H1 (cell line): ENCODE measurements around the gene SNAP47. TPM values are rescaled to one million over a fixed set of nuclear protein-coding genes. Genes with fewer than 3 reads are reported as not detected.

Source experiments
- CTCF ChIA-PET: fragments of 300-600 bp; sonication (Branson Sonifier 250); formaldehyde crosslinking; loops from one replicate; lab custom pipeline; 2021; ENCODE audit not compliant: partially characterized antibody; lab: Charles Lee
- POLR2A ChIA-PET: fragments of 300-600 bp; sonication (Branson Sonifier 250); formaldehyde crosslinking; loops from one replicate; lab custom pipeline; 2021; ENCODE audit warnings: inconsistent platforms; ENCODE audit not compliant: partially characterized antibody; lab: Charles Lee
- DNase-seq, 2 experiments: peaks; one replicate each; pipeline versions ENCODE4 v3.0.0 to v3.0.0-alpha.2; 2010 to 2022; ENCODE audit warnings: low spot score in 2 of 2, low read depth in 1 of 2, mixed read lengths in 1 of 2
- FAIRE-seq: peaks from 2 replicates; lab custom pipeline; 2011; peaks lifted over from hg19 to GRCh38; lab: Jason Lieb, UNC
- H2AFZ ChIP-seq: 2 replicates; pipeline ENCODE4 v1.8.1; 2012; ENCODE audit warnings: low read length, inconsistent platforms
- H2AK5ac ChIP-seq: 2 replicates; pipeline ENCODE4 v1.6.1; 2013; ENCODE audit warnings: low read depth, low read length
- H2BK120ac ChIP-seq: replicated peaks from 2 replicates; pipeline ENCODE3; 2013; ENCODE audit warnings: low read depth, low read length, inconsistent platforms
- H2BK12ac ChIP-seq: 2 replicates; pipeline ENCODE4 v1.6.1; 2013; ENCODE audit warnings: low read depth, low read length
- H2BK15ac ChIP-seq: 2 replicates; pipeline ENCODE4 v1.6.1; 2013; ENCODE audit warnings: low read length
- H2BK20ac ChIP-seq: 2 replicates; pipeline ENCODE4 v1.6.1; 2013; ENCODE audit warnings: low read length
- H2BK5ac ChIP-seq: 2 replicates; pipeline ENCODE4 v1.6.1; 2013; ENCODE audit warnings: low read depth, low read length
- H3K14ac ChIP-seq: 2 replicates; pipeline ENCODE4 v1.6.1; 2013; ENCODE audit warnings: inconsistent platforms; ENCODE audit not compliant: insufficient read length
- H3K18ac ChIP-seq: 2 replicates; pipeline ENCODE4 v1.6.1; 2013; ENCODE audit warnings: low read length; ENCODE audit errors: extremely low read depth
- H3K23ac ChIP-seq: 2 replicates; pipeline ENCODE4 v1.6.1; 2013; ENCODE audit warnings: inconsistent platforms; ENCODE audit not compliant: insufficient read length
- H3K23me2 ChIP-seq: 2 replicates; pipeline ENCODE4 v1.6.1; 2013; ENCODE audit warnings: low read depth, low read length
- H3K27ac ChIP-seq: 2 replicates; pipeline ENCODE4 v1.6.1; 2011; ENCODE audit warnings: low read depth, low read length, inconsistent platforms
- H3K27me3 ChIP-seq, 4 experiments: replicated peaks in 1 of 4; 1 replicate in 1 of 4; 2 replicates in 3 of 4; pipeline versions ENCODE4 v1.6.1 to v1.8.1; 2011 to 2013; ENCODE audit warnings: low read length in 3 of 4, mild to moderate bottlenecking in 3 of 4, inconsistent platforms in 2 of 4, mixed read lengths in 2 of 4, moderate library complexity in 1 of 4; ENCODE audit not compliant: control insufficient read depth in 3 of 4, insufficient read depth in 3 of 4; ENCODE audit errors: extremely low read depth in 1 of 4
- H3K36me3 ChIP-seq, 4 experiments: 2 replicates each; pipeline versions ENCODE4 v1.6.1 to v1.8.1; 2011 to 2013; ENCODE audit warnings: mild to moderate bottlenecking in 4 of 4, low read length in 3 of 4, moderate library complexity in 2 of 4, control low read depth in 1 of 4, inconsistent platforms in 1 of 4; ENCODE audit not compliant: insufficient read depth in 4 of 4, control insufficient read depth in 2 of 4
- H3K4ac ChIP-seq: replicated peaks from 2 replicates; pipeline ENCODE3; 2013; ENCODE audit warnings: low read length, low read depth, mixed read lengths, inconsistent platforms; ENCODE audit not compliant: insufficient read length
- H3K4me1 ChIP-seq, 4 experiments: replicated peaks in 1 of 4; 1 replicate in 1 of 4; 2 replicates in 3 of 4; pipeline versions ENCODE4 v1.6.1 to v1.8.1; 2011 to 2013; ENCODE audit warnings: low read length in 3 of 4, inconsistent platforms in 2 of 4, mixed read lengths in 1 of 4; ENCODE audit not compliant: insufficient read depth in 4 of 4, control insufficient read depth in 3 of 4
- H3K4me2 ChIP-seq, 2 experiments: 2 replicates each; pipeline versions ENCODE4 v1.6.1 to v1.8.1; 2011 to 2013; ENCODE audit warnings: low read depth in 2 of 2, low read length in 2 of 2, control low read depth in 1 of 2, inconsistent platforms in 1 of 2, mild to moderate bottlenecking in 1 of 2; ENCODE audit not compliant: insufficient read depth in 1 of 2
- H3K4me3 ChIP-seq, 4 experiments: fragments of 200-600, 300-600 bp in 1 of 4; sonication (generic), shearing (Covaris generic), sonication (Bioruptor Twin) in 1 of 4; 2 replicates each; pipeline versions ENCODE4 v1.5.1 to v1.8.1; 2011 to 2016; ENCODE audit warnings: low read length in 4 of 4, low read depth in 3 of 4, control low read depth in 2 of 4, inconsistent platforms in 2 of 4, mild to moderate bottlenecking in 2 of 4, mixed read lengths in 1 of 4, moderate library complexity in 1 of 4; ENCODE audit not compliant: insufficient read depth in 2 of 4; ENCODE audit errors: extremely low read depth in 1 of 4
- H3K56ac ChIP-seq: replicated peaks from 2 replicates; pipeline ENCODE3; 2013; ENCODE audit warnings: low read depth, mild to moderate bottlenecking, mixed read lengths, low read length, inconsistent platforms; ENCODE audit not compliant: insufficient read length
- H3K79me1 ChIP-seq: 2 replicates; pipeline ENCODE4 v1.6.1; 2013; ENCODE audit warnings: low read depth, low read length, control low read depth
- H3K79me2 ChIP-seq, 2 experiments: 2 replicates each; pipeline versions ENCODE4 v1.6.1 to v1.8.1; 2012 to 2013; ENCODE audit warnings: low read length in 2 of 2, mild to moderate bottlenecking in 2 of 2, inconsistent platforms in 1 of 2; ENCODE audit not compliant: insufficient read depth in 2 of 2, control insufficient read depth in 1 of 2
- H3K9ac ChIP-seq, 4 experiments: replicated peaks in 1 of 4; 1 replicate in 1 of 4; 2 replicates in 3 of 4; pipeline versions ENCODE4 v1.6.1 to v1.8.1; 2011 to 2013; ENCODE audit warnings: low read depth in 3 of 4, low read length in 3 of 4, control low read depth in 2 of 4, mild to moderate bottlenecking in 2 of 4, moderate library complexity in 2 of 4, inconsistent platforms in 1 of 4; ENCODE audit errors: extremely low read depth in 1 of 4
- H3K9me3 ChIP-seq, 2 experiments: 2 replicates each; pipeline versions ENCODE4 v1.6.1 to v1.8.1; 2012 to 2013; ENCODE audit warnings: mild to moderate bottlenecking in 2 of 2, moderate library complexity in 2 of 2, control low read depth in 1 of 2, inconsistent platforms in 1 of 2, low read depth in 1 of 2, low read length in 1 of 2, mixed read lengths in 1 of 2; ENCODE audit not compliant: insufficient read depth in 2 of 2
- H4K20me1 ChIP-seq, 2 experiments: replicated peaks in 1 of 2; 2 replicates each; pipeline versions ENCODE3 to v1.8.1; 2011 to 2013; ENCODE audit warnings: inconsistent platforms in 2 of 2, low read length in 2 of 2, mild to moderate bottlenecking in 1 of 2; ENCODE audit not compliant: insufficient read depth in 2 of 2, control insufficient read depth in 1 of 2
- H4K5ac ChIP-seq: 2 replicates; pipeline ENCODE4 v1.6.1; 2013; ENCODE audit warnings: low read length, low read depth, mixed read lengths, inconsistent platforms; ENCODE audit not compliant: insufficient read length
- H4K8ac ChIP-seq: 2 replicates; pipeline ENCODE4 v1.8.0; 2013; ENCODE audit warnings: mild to moderate bottlenecking, moderate library complexity, low read length, inconsistent platforms; ENCODE audit not compliant: insufficient read depth; ENCODE audit errors: extremely low read depth
- H4K91ac ChIP-seq: replicated peaks from 2 replicates; pipeline ENCODE3; 2013; ENCODE audit warnings: low read length, mixed read lengths, inconsistent platforms; ENCODE audit not compliant: insufficient read length
- ATF2 ChIP-seq: IDR thresholded peaks from 2 replicates; pipeline ENCODE4 v1.6.1; 2012; ENCODE audit warnings: low read length, inconsistent platforms
- CEBPB ChIP-seq: IDR thresholded peaks from 2 replicates; pipeline ENCODE4 v1.6.1; 2012; ENCODE audit warnings: low read depth, low read length
- CHD1 ChIP-seq: IDR thresholded peaks from 2 replicates; pipeline ENCODE4 v1.6.1; 2012; ENCODE audit warnings: low read depth, low read length, improper control_type of control experiment
- KDM4A ChIP-seq: IDR thresholded peaks from one replicate; pipeline ENCODE4 v1.7.1; 2012; ENCODE audit warnings: low read depth, mild to moderate bottlenecking, moderate library complexity, low read length, inconsistent platforms; ENCODE audit not compliant: severe bottlenecking
- MAX ChIP-seq: IDR thresholded peaks from 2 replicates; pipeline ENCODE4 v1.6.1; 2012; ENCODE audit warnings: inconsistent platforms
- RNF2 ChIP-seq: fragments of 200-900, 300-1000 bp; sonication (generic); IDR thresholded peaks from 2 replicates; pipeline ENCODE4 v1.7.1; 2016; ENCODE audit warnings: borderline replicate concordance, low read depth, mild to moderate bottlenecking, antibody characterized with exemption, low read length; ENCODE audit not compliant: poor library complexity, severe bottlenecking; ENCODE audit errors: missing control alignments
- SIX5 ChIP-seq: IDR thresholded peaks from 2 replicates; pipeline ENCODE4 v1.6.1; 2011; ENCODE audit warnings: mild to moderate bottlenecking, low read depth, low read length
- SP2 ChIP-seq: IDR thresholded peaks from 2 replicates; pipeline ENCODE4 v1.6.1; 2012; ENCODE audit warnings: mild to moderate bottlenecking, low read length, inconsistent platforms
- SUZ12 ChIP-seq: fragments of 200-600 bp; sonication (generic); IDR thresholded peaks from 2 replicates; pipeline ENCODE4 v1.6.1; 2012; ENCODE audit warnings: mild to moderate bottlenecking, inconsistent platforms, low read length, moderate library complexity, mixed read lengths
- TAF1 ChIP-seq: IDR thresholded peaks from 2 replicates; pipeline ENCODE4 v1.6.1; 2011; ENCODE audit warnings: mild to moderate bottlenecking, low read depth, low read length
- TAF7 ChIP-seq: optimal IDR thresholded peaks from 2 replicates; pipeline ENCODE3; 2011; ENCODE audit warnings: low read depth, mild to moderate bottlenecking, inconsistent platforms, low read length, moderate library complexity, borderline replicate concordance
- TEAD4 ChIP-seq: IDR thresholded peaks from 2 replicates; pipeline ENCODE4 v1.6.1; 2012; ENCODE audit warnings: low read depth, low read length, inconsistent platforms, mixed read lengths
- WGBS, 2 experiments: shearing (Covaris generic) in 1 of 2; methylation state at CpG; one replicate each; pipeline versions ENCODE4 v1.1.6 to v1.1.7; 2013 to 2015; ENCODE audit warnings: low lambda C conversion rate in 2 of 2, mixed read lengths in 2 of 2, inconsistent platforms in 1 of 2, low coverage in 1 of 2, missing lambda C conversion rate in 1 of 2; ENCODE audit not compliant: insufficient replicate concordance in 2 of 2, insufficient coverage in 1 of 2, insufficient read length in 1 of 2; ENCODE audit errors: extremely low coverage in 1 of 2, missing lambda C conversion rate in 1 of 2; 5-methylcytosine and 5-hydroxymethylcytosine counted together
- polyA plus RNA-seq, 7 experiments: library from polyadenylated mRNA; depleted of rRNA in 3 of 7; stranded (reverse) in 5 of 7; unstranded in 2 of 7; fragments of >200 nt in 5 of 7; fragments of 200-250 nt in 2 of 7; gene quantifications; 1 replicate in 5 of 7; 2 replicates in 1 of 7; 4 replicates in 1 of 7; pipeline versions ENCODE4 v1.2.1 to v1.2.3, GENCODE V29; 2011 to 2013; ENCODE audit warnings: missing spikeins in 2 of 7, mixed read lengths in 2 of 7
- total RNA-seq: library from RNA; stranded (reverse); fragmentation: NEBNext Ultra II Directional; extraction: Animal tissue kit (Norgen Biotek cat#: 25700); gene quantifications from 2 replicates; pipeline ENCODE4 v1.2.1, GENCODE V29; 2021

The SNAP47 gene
- total and polyA plus RNA-seq, 2 of the 8 experiments (the other 6 are each of a cell fraction or from before 2014, with no cell fraction given), result 37.6 to 42.2 TPM

GRCh38 chr1:227768640-227769039, 33.4 kb downstream of the SNAP47 start:
- Histone ChIP-seq H3K4me3 (no peak overlapping the region), H4K5ac (no peak overlapping the region), H3K79me2 (0 out of 4 replicates have a peak, but pooled peaks cover 0 to 5% of the 10 kb centered on the region in 2 experiments), H3K36me3 (peaks cover 6 to 24% (median 17%) of the 10 kb centered on the region in 4 experiments; a peak in 6 of 8 replicates), H2BK5ac (no peak overlapping the region), H3K79me1 (peaks cover 5% of the 10 kb centered on the region; the same call in 1 of the 2 replicates), H2BK12ac (no peak overlapping the region), H4K20me1 (peaks cover 3 to 20% of the 10 kb centered on the region in 2 experiments), H3K9me3 (no peaks in the 10 kb centered on the region), H3K56ac (no peak overlapping the region), H4K91ac (no peak overlapping the region), H4K8ac (no peak overlapping the region), H3K9ac (no peak overlapping the region), H2AFZ (no peak overlapping the region), H3K18ac (no peak overlapping the region), H3K23me2 (no peaks in the 10 kb centered on the region), H2BK15ac (no peak overlapping the region), H2BK120ac (no peak overlapping the region), H3K4me1 (peaks cover 0 to 4% (median 0%) of the 10 kb centered on the region in 4 experiments; a peak in 2 of 7 replicates), H3K4me2 (no peak overlapping the region), H3K4ac (no peak overlapping the region), H3K27ac (no peak overlapping the region), H3K14ac (no peak overlapping the region), H2BK20ac (no peak overlapping the region), H3K27me3 (no peaks in the 10 kb centered on the region), H3K23ac (no peak overlapping the region), H2AK5ac (no peak overlapping the region)
- FAIRE-seq (no peak), DNase-seq (no peak)
- WGBS, 2 experiments, result 93% methylated on average over 6 of the region's 6 CpGs; no CpG with 5 or more reads in 1 of the 2 experiments
- ChIA-PET POLR2A (no interaction called here), CTCF (interaction anchor here (0.9 to 1.5 kb wide), 3 partner anchors 140 to 288 kb away, joined by 3 read pairs; partner anchors contain the start of gene WNT9A)
- TF ChIP-seq RNF2 (no peak), TEAD4 (no peak), TAF1 (no peak), SUZ12 (no peak), SP2 (no peak), SIX5 (no peak), CEBPB (no peak), ATF2 (no peak), TAF7 (no peak), MAX (no peak), CHD1 (no peak), KDM4A (no peak)
